SK-N-MC (cell line): Measurements from ENCODE around the gene RBM3.

Experiments used
- EZH2 ChIP-seq: fragments of 200-600 bp; sonication (generic); IDR thresholded peaks from one replicate; pipeline ENCODE4 v1.6.1; 2017; ENCODE audit warnings: antibody characterized with exemption
- FOXP2 ChIP-seq: optimal IDR thresholded peaks from 2 replicates; pipeline ENCODE3; 2011; ENCODE audit warnings: mild to moderate bottlenecking, moderate library complexity; ENCODE audit not compliant: insufficient read depth; ENCODE audit errors: extremely low read length, control extremely low read depth
- POLR2AphosphoS5 ChIP-seq: IDR thresholded peaks from 2 replicates; pipeline ENCODE4 v1.6.1; 2012; ENCODE audit warnings: mild to moderate bottlenecking, low read depth, low read length, borderline replicate concordance

- TF ChIP-seq EZH2 (no peak), POLR2AphosphoS5 (no peak), FOXP2 (no peak)
These were observed 31.8 kb downstream of the RBM3 start for GRCh38 chrX:48606091-48606490.
